ENCODE results near the gene TSTD2. TPM values are rescaled to one million over a fixed set of nuclear protein-coding genes. Genes with fewer than 3 reads are reported as not detected.
"Not testable (repeated sequence)": the region's sequence is repeated elsewhere in the genome, so short reads cannot be mapped to it uniquely, and the experiment has no call there.

TSTD2 gene
- total RNA-seq, 2 donors from 2014 or later, result 13.9 to 14.0 TPM

DNA sequence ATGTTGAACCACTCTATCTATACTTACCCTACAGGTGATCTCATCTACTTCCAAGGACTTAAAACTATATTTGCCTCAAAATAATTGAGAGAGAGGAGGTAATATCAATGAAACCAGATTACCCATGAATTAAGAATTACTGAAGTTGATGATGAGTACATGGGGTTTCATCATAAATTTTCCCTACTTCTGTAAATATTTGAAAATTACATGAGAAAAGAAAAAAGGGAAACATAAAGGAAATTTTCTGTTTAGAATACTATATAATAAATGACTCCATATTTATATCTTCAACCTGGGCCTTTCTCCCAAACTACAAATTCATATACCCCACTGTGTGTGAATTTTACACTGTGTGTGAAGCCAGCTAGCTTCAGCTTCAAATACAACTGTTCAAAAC is 2.6 kb downstream of the TSTD2 start:
- Histone ChIP-seq H3K27me3 (no peaks in the 10 kb centered on the region), H3K4me3 (no peak overlapping the region), H3K9me3 (no peaks in the 10 kb centered on the region), H3K36me3 (peaks cover 4% of the 10 kb centered on the region), H3K4me1 (peaks cover 0 to 46% of the 10 kb centered on the region in 2 donors), H3K27ac (no peak overlapping the region)
- no peak for DNase-seq (ENCODE audit: low spot score)
- TF ChIP-seq, protein P1, sequence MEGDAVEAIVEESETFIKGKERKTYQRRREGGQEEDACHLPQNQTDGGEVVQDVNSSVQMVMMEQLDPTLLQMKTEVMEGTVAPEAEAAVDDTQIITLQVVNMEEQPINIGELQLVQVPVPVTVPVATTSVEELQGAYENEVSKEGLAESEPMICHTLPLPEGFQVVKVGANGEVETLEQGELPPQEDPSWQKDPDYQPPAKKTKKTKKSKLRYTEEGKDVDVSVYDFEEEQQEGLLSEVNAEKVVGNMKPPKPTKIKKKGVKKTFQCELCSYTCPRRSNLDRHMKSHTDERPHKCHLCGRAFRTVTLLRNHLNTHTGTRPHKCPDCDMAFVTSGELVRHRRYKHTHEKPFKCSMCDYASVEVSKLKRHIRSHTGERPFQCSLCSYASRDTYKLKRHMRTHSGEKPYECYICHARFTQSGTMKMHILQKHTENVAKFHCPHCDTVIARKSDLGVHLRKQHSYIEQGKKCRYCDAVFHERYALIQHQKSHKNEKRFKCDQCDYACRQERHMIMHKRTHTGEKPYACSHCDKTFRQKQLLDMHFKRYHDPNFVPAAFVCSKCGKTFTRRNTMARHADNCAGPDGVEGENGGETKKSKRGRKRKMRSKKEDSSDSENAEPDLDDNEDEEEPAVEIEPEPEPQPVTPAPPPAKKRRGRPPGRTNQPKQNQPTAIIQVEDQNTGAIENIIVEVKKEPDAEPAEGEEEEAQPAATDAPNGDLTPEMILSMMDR (IDR thresholded peaks at IDR 0.05), result no peak

DNA sequence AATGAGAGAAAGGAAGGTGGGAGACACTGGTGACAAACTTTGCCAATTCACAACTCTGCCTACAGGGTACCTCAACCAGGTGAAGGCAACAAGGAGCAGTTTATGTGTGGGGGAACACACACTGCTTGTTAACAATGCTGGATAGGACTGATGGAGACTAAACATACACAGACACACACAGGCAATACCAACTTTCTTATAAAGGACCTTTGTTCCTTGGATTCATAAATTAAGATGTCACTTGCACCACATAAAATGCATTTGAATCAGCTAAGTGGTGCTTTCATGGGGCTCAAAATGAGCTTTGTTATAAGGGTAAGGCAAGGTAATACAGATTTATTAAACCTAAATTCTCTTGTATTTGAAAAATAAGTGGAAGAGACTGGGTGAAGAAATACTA is 4.0 kb downstream of the TSTD2 start:
- TF ChIP-seq, protein P1 (IDR thresholded peaks at IDR 0.05), result peak in 1 of 2 donors; percentile 6
- DNase-seq (ENCODE audit: low spot score), result no peak
- Histone ChIP-seq H3K27ac (peak overlapping the region; percentile 29 to 59), H3K36me3 (peaks cover 4% of the 10 kb centered on the region), H3K9me3 (no peaks in the 10 kb centered on the region), H3K4me3 (no peak overlapping the region), H3K27me3 (no peaks in the 10 kb centered on the region), H3K4me1 (peaks cover 0 to 31% of the 10 kb centered on the region in 2 donors)

DNA sequence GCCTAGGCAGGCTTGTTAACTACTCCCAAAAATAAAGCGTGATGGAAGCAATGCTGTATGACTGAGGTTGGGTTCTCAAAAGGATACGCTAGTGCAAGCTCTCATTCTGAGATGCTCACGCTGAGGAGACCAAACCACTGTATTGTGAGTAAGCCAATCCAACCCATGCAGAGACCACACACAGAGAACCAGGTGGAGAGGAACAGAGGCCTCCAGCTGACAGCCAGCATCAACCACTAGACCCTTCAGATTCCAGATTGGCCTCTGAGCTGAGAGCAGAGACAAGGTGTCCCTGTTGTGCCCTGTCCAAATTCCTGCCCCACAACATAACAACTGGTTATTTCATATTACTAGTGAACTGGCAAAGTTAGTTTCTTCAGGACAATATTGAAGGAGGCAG is 4.5 kb downstream of the TSTD2 start:
- H3K27me3 ChIP-seq, result no peaks in the 10 kb centered on the region
- TF ChIP-seq, protein P1 (IDR thresholded peaks at IDR 0.05), result no peak
- no peaks in the 10 kb centered on the region for H3K9me3 ChIP-seq
- peaks cover 0 to 30% of the 10 kb centered on the region in 2 donors for H3K4me1 ChIP-seq
- no peak overlapping the region for H3K4me3 ChIP-seq
- no peak for DNase-seq (ENCODE audit: low spot score)
- H3K27ac ChIP-seq, result peak overlapping the region; percentile 29 to 59
- peaks cover 4% of the 10 kb centered on the region for H3K36me3 ChIP-seq

DNA sequence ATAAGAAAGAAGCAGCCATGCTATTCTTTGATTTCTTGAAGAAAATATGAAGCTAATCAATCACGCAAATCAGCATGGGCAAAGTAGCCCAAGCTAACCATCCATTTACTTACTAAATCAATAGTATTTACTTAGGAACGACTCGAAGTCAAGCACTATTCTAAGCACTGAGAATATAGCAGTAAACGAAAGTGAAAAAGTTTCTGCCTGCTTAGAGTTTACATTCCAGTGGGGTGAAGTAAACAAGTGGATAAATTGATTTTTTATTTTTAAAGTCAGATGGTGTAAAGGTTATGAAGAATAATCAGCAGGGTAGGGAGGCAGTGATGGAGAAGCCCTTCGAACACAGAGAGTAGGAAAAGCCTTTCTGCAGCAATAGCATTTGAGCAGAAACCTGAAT is 5.5 kb downstream of the TSTD2 start:
- no peak for DNase-seq (ENCODE audit: low spot score)
- H3K9me3 ChIP-seq, result no peaks in the 10 kb centered on the region
- TF ChIP-seq, protein P1 (IDR thresholded peaks at IDR 0.05), result no peak
- peaks cover 11% of the 10 kb centered on the region for H3K36me3 ChIP-seq
- peaks cover 0 to 30% of the 10 kb centered on the region in 2 donors for H3K4me1 ChIP-seq
- no peaks in the 10 kb centered on the region for H3K27me3 ChIP-seq
- peak overlapping the region; percentile 37 to 59 for H3K27ac ChIP-seq
- no peak overlapping the region for H3K4me3 ChIP-seq

DNA sequence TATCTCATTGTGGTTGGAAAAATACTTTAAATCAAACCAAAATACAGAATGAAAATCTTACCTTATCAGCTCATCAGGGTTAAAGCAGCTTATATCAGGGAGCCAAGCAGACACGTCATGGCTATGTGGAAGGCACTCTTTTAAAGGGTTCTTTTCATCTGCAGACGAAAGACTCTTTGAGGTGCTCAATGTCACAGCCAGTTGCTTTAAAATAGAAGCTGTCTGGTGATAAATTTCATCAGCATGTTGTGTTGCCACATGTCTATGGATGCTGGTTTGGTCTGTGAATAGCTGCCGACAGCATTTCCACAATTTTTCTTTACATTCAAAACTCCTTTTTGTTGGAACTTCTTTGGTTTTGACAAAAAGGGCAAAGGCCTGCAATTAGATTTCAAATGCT is 7.5 kb downstream of the TSTD2 start:
- TF ChIP-seq, protein P1 (IDR thresholded peaks at IDR 0.05), result no peak
- Histone ChIP-seq H3K9me3 (no peaks in the 10 kb centered on the region), H3K4me1 (peaks cover 0 to 17% of the 10 kb centered on the region in 2 donors), H3K4me3 (no peak overlapping the region), H3K36me3 (peaks cover 22% of the 10 kb centered on the region), H3K27ac (peak overlapping the region; percentile 41 to 77), H3K27me3 (no peaks in the 10 kb centered on the region)
- DNase-seq (ENCODE audit: low spot score), result no peak

DNA sequence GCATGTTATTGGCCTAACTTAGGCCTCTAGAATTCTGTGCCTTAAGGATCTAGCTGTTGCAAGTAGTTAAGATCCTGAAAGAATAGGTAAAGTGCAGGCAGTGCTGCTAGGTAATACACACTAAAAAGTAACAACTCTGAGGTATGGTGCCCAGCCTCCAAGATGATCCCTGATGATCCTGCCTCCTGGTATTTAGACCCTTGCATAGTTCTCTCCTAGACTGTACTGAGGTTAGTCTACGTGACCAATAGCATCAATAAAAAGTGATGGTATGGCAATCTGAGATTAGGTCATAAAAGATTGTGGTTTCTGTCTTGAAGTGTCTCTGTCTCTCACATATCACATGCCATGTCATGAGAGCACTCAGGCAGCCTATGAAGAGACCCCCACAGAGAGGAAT is 9.2 kb downstream of the TSTD2 start:
- no peak for DNase-seq (ENCODE audit: low spot score)
- peak overlapping the region; percentile 41 to 77 for H3K27ac ChIP-seq
- H3K36me3 ChIP-seq, result peaks cover 22% of the 10 kb centered on the region

DNA sequence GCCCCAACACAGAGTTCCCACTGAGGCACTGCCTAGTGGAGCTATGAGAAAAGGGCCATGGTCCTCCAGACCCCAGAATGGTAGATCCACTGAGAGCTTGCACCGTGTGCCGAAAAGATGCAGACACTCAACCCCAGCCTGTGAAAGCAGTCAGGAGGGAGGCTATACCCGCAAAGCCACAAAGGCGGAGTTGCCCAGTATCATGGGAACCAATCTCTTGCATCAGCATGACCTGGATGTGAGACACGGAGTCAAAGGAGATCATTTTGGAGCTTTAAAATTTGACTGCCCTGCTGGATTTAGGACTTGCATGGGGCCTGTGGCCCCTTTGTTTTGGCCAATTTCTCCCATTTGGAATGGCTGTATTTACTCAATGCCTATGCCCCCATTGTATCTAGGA is 10.7 kb downstream of the TSTD2 start:
- not testable (repeated sequence) for H3K4me1 ChIP-seq; H3K9me3 ChIP-seq; H3K27me3 ChIP-seq; H3K27ac ChIP-seq; H3K4me3 ChIP-seq; DNase-seq (ENCODE audit: low spot score)
- peaks cover 26% of the 10 kb centered on the region for H3K36me3 ChIP-seq

More for the DNA sequence above, 9.2 kb downstream of the TSTD2 start:
- no peaks in the 10 kb centered on the region for H3K9me3 ChIP-seq
- no peak overlapping the region for H3K4me3 ChIP-seq
- peaks cover 0 to 12% of the 10 kb centered on the region in 2 donors for H3K4me1 ChIP-seq
- H3K27me3 ChIP-seq, result no peaks in the 10 kb centered on the region
- TF ChIP-seq, protein P1 (IDR thresholded peaks at IDR 0.05), result no peak

DNA sequence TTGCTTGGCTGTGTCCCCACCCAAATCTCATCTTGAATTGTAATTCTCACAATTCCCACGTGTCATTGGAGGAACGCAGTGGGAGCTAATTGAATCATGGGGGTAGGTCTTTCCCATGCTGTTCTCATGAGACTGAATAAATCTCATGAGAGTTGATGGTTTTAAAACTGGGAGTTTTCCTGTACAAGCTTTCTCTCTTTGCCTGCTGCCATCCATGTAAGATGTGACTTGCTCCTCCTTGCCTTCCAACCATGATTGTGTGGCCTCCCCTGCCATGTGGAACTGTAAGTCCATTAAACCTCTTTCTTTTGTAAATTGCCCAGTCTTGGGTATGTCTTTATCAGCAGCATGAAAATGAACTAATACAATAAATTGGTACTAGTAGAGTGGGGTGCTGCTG is 13.1 kb downstream of the TSTD2 start:
- not testable (repeated sequence) for H3K27ac ChIP-seq; H3K9me3 ChIP-seq; DNase-seq (ENCODE audit: low spot score); H3K4me3 ChIP-seq; H3K27me3 ChIP-seq; H3K4me1 ChIP-seq
- H3K36me3 ChIP-seq, result peaks cover 35% of the 10 kb centered on the region
